HEK293 (cell line): ENCODE data around the gene SERPINA6.

Experiments used
- CTCF ChIA-PET: fragments of 350-600 bp; formaldehyde crosslinking; extraction: SDS; loops from one replicate; lab custom pipeline; 2021; ENCODE audit warnings: antibody characterized with exemption; lab: Yijun Ruan, JAX
- POLR2A ChIA-PET: fragments of 300-600 bp; formaldehyde crosslinking; extraction: SDS; loops from one replicate; lab custom pipeline; 2020; ENCODE audit warnings: antibody characterized with exemption, inconsistent platforms; lab: Yijun Ruan, JAX
- H3K27ac ChIP-seq: fragments of 200-500 bp; sonication (Bioruptor generic); 2 replicates; pipeline ENCODE4 v1.5.1; 2014; ENCODE audit warnings: low read depth, low read length, control low read depth, inconsistent platforms; ENCODE audit errors: extremely low read depth
- H3K36me3 ChIP-seq, 2 experiments: fragments of 200-500 bp in 1 of 2; sonication (Bioruptor generic) in 1 of 2; 1 replicate in 1 of 2; 2 replicates in 1 of 2; pipeline ENCODE4 v1.5.1; 2014 to 2017; ENCODE audit warnings: inconsistent platforms in 2 of 2, low read length in 2 of 2; ENCODE audit not compliant: control insufficient read depth in 2 of 2, insufficient read depth in 1 of 2
- H3K4me1 ChIP-seq: fragments of 200-500 bp; sonication (Bioruptor generic); 2 replicates; pipeline ENCODE4 v1.5.1; 2014; ENCODE audit warnings: mild to moderate bottlenecking, low read length, inconsistent platforms; ENCODE audit not compliant: control insufficient read depth, insufficient read depth
- H3K4me3 ChIP-seq: 2 replicates; pipeline ENCODE4 v1.5.1; 2011; ENCODE audit warnings: low read depth, mild to moderate bottlenecking, control low read depth, low read length, moderate library complexity
- H3K9me3 ChIP-seq: fragments of 200-500 bp; sonication (Bioruptor generic); 2 replicates; pipeline ENCODE4 v1.5.1; 2014; ENCODE audit warnings: low read depth, low read length, inconsistent platforms; ENCODE audit not compliant: control insufficient read depth, insufficient read depth
- EGR2 ChIP-seq: fragments of 450-650 bp; formaldehyde crosslinking; IDR thresholded peaks from 2 replicates; pipeline ENCODE4 v1.5.1; 2016; ENCODE audit warnings: low read depth, missing biosample characterization, missing genetic modification characterization
- GFI1B ChIP-seq: fragments of 450-650 bp; formaldehyde crosslinking; IDR thresholded peaks from 2 replicates; pipeline ENCODE4 v1.5.1; 2016; ENCODE audit warnings: missing biosample characterization, missing genetic modification characterization
- GLIS1 ChIP-seq: fragments of 450-650 bp; formaldehyde crosslinking; IDR thresholded peaks from 2 replicates; pipeline ENCODE4 v1.5.1; 2016; ENCODE audit warnings: missing biosample characterization, missing genetic modification characterization
- HOXA7 ChIP-seq: sonication (generic); formaldehyde crosslinking; IDR thresholded peaks from 2 replicates; pipeline ENCODE4 v1.8.1; 2022; ENCODE audit warnings: missing genetic modification reagents, borderline replicate concordance
- SCRT2 ChIP-seq: fragments of 450-650 bp; formaldehyde crosslinking; IDR thresholded peaks from 2 replicates; pipeline ENCODE4 v1.5.1; 2016; ENCODE audit warnings: missing biosample characterization, missing genetic modification characterization
- SP2 ChIP-seq: fragments of 450-650 bp; formaldehyde crosslinking; IDR thresholded peaks from 2 replicates; pipeline ENCODE4 v1.5.1; 2016; ENCODE audit warnings: missing biosample characterization, missing genetic modification characterization
- ZBTB21 ChIP-seq: fragments of 450-650 bp; formaldehyde crosslinking; IDR thresholded peaks from 2 replicates; pipeline ENCODE4 v1.5.1; 2017; ENCODE audit warnings: missing biosample characterization, missing genetic modification characterization
- ZFHX2 ChIP-seq: fragments of 450-650 bp; formaldehyde crosslinking; conservative IDR thresholded peaks from 2 replicates; pipeline ENCODE4 v1.5.1; 2016; ENCODE audit warnings: missing biosample characterization, missing genetic modification characterization
- ZNF211 ChIP-seq: fragments of 450-650 bp; formaldehyde crosslinking; IDR thresholded peaks from 2 replicates; pipeline ENCODE4 v1.5.1; 2016; ENCODE audit warnings: low read depth, missing biosample characterization, missing genetic modification characterization
- ZNF274 ChIP-seq, 2 experiments: fragments of 200-500 bp in 1 of 2; fragments of 450-650 bp in 1 of 2; sonication (Bioruptor generic) in 1 of 2; formaldehyde crosslinking in 1 of 2; IDR thresholded peaks; 2 replicates each; pipeline versions ENCODE4 v1.5.1 to v1.6.1; 2014 to 2016; ENCODE audit warnings: borderline replicate concordance in 1 of 2, inconsistent platforms in 1 of 2, low read length in 1 of 2, missing biosample characterization in 1 of 2, missing genetic modification characterization in 1 of 2
- ZNF558 ChIP-seq: fragments of 450-650 bp; formaldehyde crosslinking; IDR thresholded peaks from 2 replicates; pipeline ENCODE4 v1.5.1; 2016; ENCODE audit warnings: missing biosample characterization, missing genetic modification characterization
- ZNF560 ChIP-seq: fragments of 450-650 bp; formaldehyde crosslinking; IDR thresholded peaks from 2 replicates; pipeline ENCODE4 v1.5.1; 2017; ENCODE audit warnings: missing biosample characterization, missing genetic modification characterization, borderline replicate concordance
- ZNF610 ChIP-seq: fragments of 450-650 bp; formaldehyde crosslinking; IDR thresholded peaks from 2 replicates; pipeline ENCODE4 v1.5.1; 2016; ENCODE audit warnings: missing biosample characterization, missing genetic modification characterization, borderline replicate concordance
- ZXDB ChIP-seq: fragments of 450-650 bp; formaldehyde crosslinking; IDR thresholded peaks from 2 replicates; pipeline ENCODE4 v1.5.1; 2016; ENCODE audit warnings: missing biosample characterization, missing genetic modification characterization
- TF ChIP-seq, protein P1 (sequence below): fragments of 450-650 bp; formaldehyde crosslinking; IDR thresholded peaks from 2 replicates; pipeline ENCODE4 v1.5.1; 2016; ENCODE audit warnings: missing biosample characterization, missing genetic modification characterization, borderline replicate concordance
- TF ChIP-seq, protein P2 (sequence below): fragments of 450-650 bp; formaldehyde crosslinking; IDR thresholded peaks from 2 replicates; pipeline ENCODE4; 2016; ENCODE audit warnings: missing biosample characterization, missing genetic modification characterization
- TF ChIP-seq, protein P3 (sequence below): fragments of 450-650 bp; formaldehyde crosslinking; IDR thresholded peaks from 2 replicates; pipeline ENCODE4 v1.5.1; 2017; ENCODE audit warnings: missing biosample characterization, mild to moderate bottlenecking, missing genetic modification characterization, moderate library complexity
- TF ChIP-seq, protein P4 (sequence below): fragments of 450-650 bp; formaldehyde crosslinking; IDR thresholded peaks from 2 replicates; pipeline ENCODE4 v1.5.0; 2017; ENCODE audit warnings: missing biosample characterization, missing genetic modification characterization, borderline replicate concordance
- TF ChIP-seq, protein P5 (sequence below): fragments of 450-650 bp; formaldehyde crosslinking; IDR thresholded peaks from 2 replicates; pipeline ENCODE4 v1.5.1; 2016; ENCODE audit warnings: missing biosample characterization, missing genetic modification characterization
- TF ChIP-seq, protein P6 (sequence below): fragments of 450-650 bp; formaldehyde crosslinking; IDR thresholded peaks from 2 replicates; pipeline ENCODE4 v1.5.1; 2016; ENCODE audit warnings: missing biosample characterization, missing genetic modification characterization, low read depth

The SERPINA6 gene

DNA sequence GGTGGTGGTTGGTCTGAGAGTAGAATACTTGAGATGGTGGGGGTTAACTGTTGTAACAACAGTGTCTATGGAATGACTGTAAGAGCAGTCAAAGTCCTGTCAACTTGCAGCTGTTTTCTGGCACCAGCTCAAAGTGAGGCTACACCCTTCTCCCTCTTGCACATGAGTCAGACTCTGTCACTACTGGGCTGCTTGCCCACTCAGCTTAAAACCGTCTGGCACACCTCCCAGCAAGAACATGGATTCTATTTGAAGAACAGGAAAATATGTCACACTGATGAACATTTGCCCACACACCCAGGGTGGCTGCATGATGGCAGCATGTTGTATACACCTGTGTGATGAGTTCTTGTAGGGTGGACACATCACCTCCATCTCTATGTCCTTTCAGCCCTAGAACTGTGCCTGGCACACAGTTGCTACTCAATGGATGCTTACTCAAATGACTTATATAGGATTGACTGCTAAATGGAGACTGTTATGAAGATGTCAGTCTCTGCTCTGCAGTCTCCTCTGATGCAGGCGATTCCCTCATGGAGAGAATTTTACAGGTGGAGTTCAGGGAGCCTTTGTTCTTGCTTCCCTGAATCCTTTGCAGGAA is 19.3 kb upstream of the SERPINA6 start (continued):
- TF ChIP-seq, protein P1, sequence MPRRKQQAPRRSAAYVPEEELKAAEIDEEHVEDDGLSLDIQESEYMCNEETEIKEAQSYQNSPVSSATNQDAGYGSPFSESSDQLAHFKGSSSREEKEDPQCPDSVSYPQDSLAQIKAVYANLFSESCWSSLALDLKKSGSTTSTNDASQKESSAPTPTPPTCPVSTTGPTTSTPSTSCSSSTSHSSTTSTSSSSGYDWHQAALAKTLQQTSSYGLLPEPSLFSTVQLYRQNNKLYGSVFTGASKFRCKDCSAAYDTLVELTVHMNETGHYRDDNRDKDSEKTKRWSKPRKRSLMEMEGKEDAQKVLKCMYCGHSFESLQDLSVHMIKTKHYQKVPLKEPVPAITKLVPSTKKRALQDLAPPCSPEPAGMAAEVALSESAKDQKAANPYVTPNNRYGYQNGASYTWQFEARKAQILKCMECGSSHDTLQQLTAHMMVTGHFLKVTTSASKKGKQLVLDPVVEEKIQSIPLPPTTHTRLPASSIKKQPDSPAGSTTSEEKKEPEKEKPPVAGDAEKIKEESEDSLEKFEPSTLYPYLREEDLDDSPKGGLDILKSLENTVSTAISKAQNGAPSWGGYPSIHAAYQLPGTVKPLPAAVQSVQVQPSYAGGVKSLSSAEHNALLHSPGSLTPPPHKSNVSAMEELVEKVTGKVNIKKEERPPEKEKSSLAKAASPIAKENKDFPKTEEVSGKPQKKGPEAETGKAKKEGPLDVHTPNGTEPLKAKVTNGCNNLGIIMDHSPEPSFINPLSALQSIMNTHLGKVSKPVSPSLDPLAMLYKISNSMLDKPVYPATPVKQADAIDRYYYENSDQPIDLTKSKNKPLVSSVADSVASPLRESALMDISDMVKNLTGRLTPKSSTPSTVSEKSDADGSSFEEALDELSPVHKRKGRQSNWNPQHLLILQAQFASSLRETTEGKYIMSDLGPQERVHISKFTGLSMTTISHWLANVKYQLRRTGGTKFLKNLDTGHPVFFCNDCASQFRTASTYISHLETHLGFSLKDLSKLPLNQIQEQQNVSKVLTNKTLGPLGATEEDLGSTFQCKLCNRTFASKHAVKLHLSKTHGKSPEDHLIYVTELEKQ (tag by site-specific recombination), result peak; percentile 70; the same call in 1 of the 2 replicates
- no peak for TF ChIP-seq ZXDB (tag by site-specific recombination)
- TF ChIP-seq ZNF558, result peak; percentile 72; the same call in 1 of the 2 replicates
- TF ChIP-seq, protein P2, sequence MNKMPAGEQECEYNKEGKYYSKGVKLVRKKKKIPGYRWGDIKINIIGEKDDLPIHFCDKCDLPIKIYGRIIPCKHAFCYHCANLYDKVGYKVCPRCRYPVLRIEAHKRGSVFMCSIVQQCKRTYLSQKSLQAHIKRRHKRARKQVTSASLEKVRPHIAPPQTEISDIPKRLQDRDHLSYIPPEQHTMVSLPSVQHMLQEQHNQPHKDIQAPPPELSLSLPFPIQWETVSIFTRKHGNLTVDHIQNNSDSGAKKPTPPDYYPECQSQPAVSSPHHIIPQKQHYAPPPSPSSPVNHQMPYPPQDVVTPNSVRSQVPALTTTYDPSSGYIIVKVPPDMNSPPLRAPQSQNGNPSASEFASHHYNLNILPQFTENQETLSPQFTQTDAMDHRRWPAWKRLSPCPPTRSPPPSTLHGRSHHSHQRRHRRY (tag by site-specific recombination), result no peak

DNA sequence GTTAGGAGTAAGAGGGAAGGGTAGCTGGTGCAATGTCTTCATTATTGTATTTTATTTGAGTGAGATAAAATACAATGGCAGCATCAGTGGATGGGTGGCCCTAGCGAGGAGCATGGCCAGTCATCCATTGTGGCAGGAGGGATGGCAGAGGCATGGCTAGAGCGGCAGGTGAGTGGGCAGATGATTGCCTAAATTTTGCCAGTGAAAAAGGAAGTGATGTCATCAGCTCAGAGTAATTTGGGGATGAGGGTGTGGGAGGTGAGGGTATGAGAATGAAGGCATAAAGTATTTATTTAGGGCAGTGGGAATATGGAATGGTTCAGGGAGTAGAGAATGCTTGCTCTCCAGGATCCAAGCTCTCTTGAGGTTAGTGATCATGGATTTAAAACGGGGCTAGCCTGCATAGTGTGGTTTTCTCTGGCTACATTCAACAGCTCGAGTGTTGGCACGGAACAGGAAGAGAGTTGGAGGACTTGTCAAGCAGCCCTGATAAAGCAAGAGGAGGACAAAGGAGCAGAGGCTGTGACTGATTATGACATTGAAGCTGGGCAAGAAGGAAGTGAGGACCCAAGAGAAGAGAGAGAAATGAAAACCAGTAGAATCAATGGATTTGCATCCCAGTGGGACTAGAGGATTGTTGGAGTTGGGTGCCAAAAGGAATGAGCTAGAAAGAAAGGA is 18.7 kb upstream of the SERPINA6 start:
- Histone ChIP-seq H3K36me3 (no peaks in the 10 kb centered on the region), H3K27ac (no peak overlapping the region), H3K9me3 (no peaks in the 10 kb centered on the region), H3K4me3 (no peak overlapping the region)
- CTCF ChIA-PET, result interaction anchor here (0.5 kb wide), 2 partner anchors 812 to 1390 kb away, joined by 3 to 4 read pairs; no protein-coding TSS in a partner anchor
- TF ChIP-seq ZXDB (tag by site-specific recombination), result no peak
- TF ChIP-seq ZNF560 (tag by site-specific recombination), result peak; percentile 73; the same call in 1 of the 2 replicates
- peak; percentile 27; the same call in 1 of the 2 replicates for TF ChIP-seq SCRT2 (tag by site-specific recombination)
- TF ChIP-seq ZNF211 (tag by site-specific recombination), result no peak
- TF ChIP-seq, protein P3, sequence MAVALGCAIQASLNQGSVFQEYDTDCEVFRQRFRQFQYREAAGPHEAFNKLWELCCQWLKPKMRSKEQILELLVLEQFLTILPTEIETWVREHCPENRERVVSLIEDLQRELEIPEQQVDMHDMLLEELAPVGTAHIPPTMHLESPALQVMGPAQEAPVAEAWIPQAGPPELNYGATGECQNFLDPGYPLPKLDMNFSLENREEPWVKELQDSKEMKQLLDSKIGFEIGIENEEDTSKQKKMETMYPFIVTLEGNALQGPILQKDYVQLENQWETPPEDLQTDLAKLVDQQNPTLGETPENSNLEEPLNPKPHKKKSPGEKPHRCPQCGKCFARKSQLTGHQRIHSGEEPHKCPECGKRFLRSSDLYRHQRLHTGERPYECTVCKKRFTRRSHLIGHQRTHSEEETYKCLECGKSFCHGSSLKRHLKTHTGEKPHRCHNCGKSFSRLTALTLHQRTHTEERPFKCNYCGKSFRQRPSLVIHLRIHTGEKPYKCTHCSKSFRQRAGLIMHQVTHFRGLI (tag by site-specific recombination), result no peak
- TF ChIP-seq ZNF274 (IDR thresholded peaks at IDR 0.05; ENCODE audit: low read length), result no peak
- TF ChIP-seq ZNF274 (tag by site-specific recombination; IDR thresholded peaks at IDR 0.05; ENCODE audit: borderline replicate concordance), result no peak
- TF ChIP-seq ZNF610 (tag by site-specific recombination), result no peak
- TF ChIP-seq, protein P4, sequence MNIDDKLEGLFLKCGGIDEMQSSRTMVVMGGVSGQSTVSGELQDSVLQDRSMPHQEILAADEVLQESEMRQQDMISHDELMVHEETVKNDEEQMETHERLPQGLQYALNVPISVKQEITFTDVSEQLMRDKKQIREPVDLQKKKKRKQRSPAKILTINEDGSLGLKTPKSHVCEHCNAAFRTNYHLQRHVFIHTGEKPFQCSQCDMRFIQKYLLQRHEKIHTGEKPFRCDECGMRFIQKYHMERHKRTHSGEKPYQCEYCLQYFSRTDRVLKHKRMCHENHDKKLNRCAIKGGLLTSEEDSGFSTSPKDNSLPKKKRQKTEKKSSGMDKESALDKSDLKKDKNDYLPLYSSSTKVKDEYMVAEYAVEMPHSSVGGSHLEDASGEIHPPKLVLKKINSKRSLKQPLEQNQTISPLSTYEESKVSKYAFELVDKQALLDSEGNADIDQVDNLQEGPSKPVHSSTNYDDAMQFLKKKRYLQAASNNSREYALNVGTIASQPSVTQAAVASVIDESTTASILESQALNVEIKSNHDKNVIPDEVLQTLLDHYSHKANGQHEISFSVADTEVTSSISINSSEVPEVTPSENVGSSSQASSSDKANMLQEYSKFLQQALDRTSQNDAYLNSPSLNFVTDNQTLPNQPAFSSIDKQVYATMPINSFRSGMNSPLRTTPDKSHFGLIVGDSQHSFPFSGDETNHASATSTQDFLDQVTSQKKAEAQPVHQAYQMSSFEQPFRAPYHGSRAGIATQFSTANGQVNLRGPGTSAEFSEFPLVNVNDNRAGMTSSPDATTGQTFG (tag by site-specific recombination), result no peak
- 0 out of 2 replicates have a peak, but pooled peaks have one; percentile 12 for TF ChIP-seq ZBTB21 (tag by site-specific recombination)
- peak; percentile 93 for TF ChIP-seq ZFHX2 (tag by site-specific recombination)
- TF ChIP-seq GFI1B, result no peak
- no peak for TF ChIP-seq HOXA7 (CRISPR knock-in tag)
- TF ChIP-seq, protein P5, sequence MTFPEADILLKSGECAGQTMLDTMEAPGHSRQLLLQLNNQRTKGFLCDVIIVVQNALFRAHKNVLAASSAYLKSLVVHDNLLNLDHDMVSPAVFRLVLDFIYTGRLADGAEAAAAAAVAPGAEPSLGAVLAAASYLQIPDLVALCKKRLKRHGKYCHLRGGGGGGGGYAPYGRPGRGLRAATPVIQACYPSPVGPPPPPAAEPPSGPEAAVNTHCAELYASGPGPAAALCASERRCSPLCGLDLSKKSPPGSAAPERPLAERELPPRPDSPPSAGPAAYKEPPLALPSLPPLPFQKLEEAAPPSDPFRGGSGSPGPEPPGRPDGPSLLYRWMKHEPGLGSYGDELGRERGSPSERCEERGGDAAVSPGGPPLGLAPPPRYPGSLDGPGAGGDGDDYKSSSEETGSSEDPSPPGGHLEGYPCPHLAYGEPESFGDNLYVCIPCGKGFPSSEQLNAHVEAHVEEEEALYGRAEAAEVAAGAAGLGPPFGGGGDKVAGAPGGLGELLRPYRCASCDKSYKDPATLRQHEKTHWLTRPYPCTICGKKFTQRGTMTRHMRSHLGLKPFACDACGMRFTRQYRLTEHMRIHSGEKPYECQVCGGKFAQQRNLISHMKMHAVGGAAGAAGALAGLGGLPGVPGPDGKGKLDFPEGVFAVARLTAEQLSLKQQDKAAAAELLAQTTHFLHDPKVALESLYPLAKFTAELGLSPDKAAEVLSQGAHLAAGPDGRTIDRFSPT (tag by site-specific recombination), result no peak
- TF ChIP-seq, protein P6, sequence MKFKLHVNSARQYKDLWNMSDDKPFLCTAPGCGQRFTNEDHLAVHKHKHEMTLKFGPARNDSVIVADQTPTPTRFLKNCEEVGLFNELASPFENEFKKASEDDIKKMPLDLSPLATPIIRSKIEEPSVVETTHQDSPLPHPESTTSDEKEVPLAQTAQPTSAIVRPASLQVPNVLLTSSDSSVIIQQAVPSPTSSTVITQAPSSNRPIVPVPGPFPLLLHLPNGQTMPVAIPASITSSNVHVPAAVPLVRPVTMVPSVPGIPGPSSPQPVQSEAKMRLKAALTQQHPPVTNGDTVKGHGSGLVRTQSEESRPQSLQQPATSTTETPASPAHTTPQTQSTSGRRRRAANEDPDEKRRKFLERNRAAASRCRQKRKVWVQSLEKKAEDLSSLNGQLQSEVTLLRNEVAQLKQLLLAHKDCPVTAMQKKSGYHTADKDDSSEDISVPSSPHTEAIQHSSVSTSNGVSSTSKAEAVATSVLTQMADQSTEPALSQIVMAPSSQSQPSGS, result peak; percentile 64
- no peak for TF ChIP-seq SP2
- TF ChIP-seq EGR2 (tag by site-specific recombination), result peak; percentile 75
- no peak for TF ChIP-seq GLIS1 (tag by site-specific recombination)
- TF ChIP-seq, all 188 proteins: peak for 6
- no peaks in the 10 kb centered on the region; the same call in 1 of the 2 replicates for H3K4me1 ChIP-seq
- POLR2A ChIA-PET, result no interaction called here
